Ishikawa (cell line): Measurements from ENCODE around the gene CFAP45.

Source experiments
- CEBPB ChIP-seq: IDR thresholded peaks from 2 replicates; pipeline ENCODE4 v1.6.1; 2012
- CREB1 ChIP-seq: IDR thresholded peaks from 2 replicates; pipeline ENCODE4 v1.6.1; 2012; ENCODE audit warnings: low read depth
- EP300 ChIP-seq: IDR thresholded peaks from 2 replicates; pipeline ENCODE4 v1.6.1; 2012; ENCODE audit warnings: borderline replicate concordance
- MAX ChIP-seq: IDR thresholded peaks from 2 replicates; pipeline ENCODE4 v1.6.1; 2012
- NFIC ChIP-seq: IDR thresholded peaks from 2 replicates; pipeline ENCODE4 v1.6.1; 2012
- RAD21 ChIP-seq: IDR thresholded peaks from 2 replicates; pipeline ENCODE4 v1.6.1; 2012; ENCODE audit warnings: low read depth
- REST ChIP-seq: IDR thresholded peaks from 2 replicates; pipeline ENCODE4 v1.6.1; 2012; ENCODE audit warnings: low read depth, mild to moderate bottlenecking
- TF ChIP-seq, protein P1 (sequence below): IDR thresholded peaks from 2 replicates; pipeline ENCODE4 v1.6.1; 2012

- TF ChIP-seq CREB1, result no peak
- TF ChIP-seq, protein P1, sequence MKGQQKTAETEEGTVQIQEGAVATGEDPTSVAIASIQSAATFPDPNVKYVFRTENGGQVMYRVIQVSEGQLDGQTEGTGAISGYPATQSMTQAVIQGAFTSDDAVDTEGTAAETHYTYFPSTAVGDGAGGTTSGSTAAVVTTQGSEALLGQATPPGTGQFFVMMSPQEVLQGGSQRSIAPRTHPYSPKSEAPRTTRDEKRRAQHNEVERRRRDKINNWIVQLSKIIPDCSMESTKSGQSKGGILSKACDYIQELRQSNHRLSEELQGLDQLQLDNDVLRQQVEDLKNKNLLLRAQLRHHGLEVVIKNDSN, result no peak
- TF ChIP-seq NFIC, result no peak
- no peak for TF ChIP-seq EP300
- TF ChIP-seq CEBPB, result no peak
- TF ChIP-seq REST, result no peak
- TF ChIP-seq MAX, result no peak
- no peak for TF ChIP-seq RAD21
These were observed 45.8 kb downstream of the CFAP45 start for GRCh38 chr1:159854116-159854692.
